Measurements from ENCODE around the gene RUNX1.

RUNX1 gene

GRCh38 chr21:34830386-34831170 is 218.5 kb downstream of the RUNX1 start:
- DNase-seq: no peak
- no peaks in the 10 kb centered on the region for H3K9me3 ChIP-seq (ENCODE audit: control insufficient read depth, low read length)
- peaks cover 5% of the 10 kb centered on the region for H3K4me1 ChIP-seq (ENCODE audit: control insufficient read depth, insufficient read depth, low read length, poor library complexity, severe bottlenecking)
- H3K27me3 ChIP-seq (replicated peaks; ENCODE audit: control insufficient read depth, insufficient read depth, low read length, poor library complexity, severe bottlenecking): no peaks in the 10 kb centered on the region
- H3K4me3 ChIP-seq (ENCODE audit: insufficient read depth, low read depth, low read length, poor library complexity, severe bottlenecking): no peak overlapping the region
- H3K36me3 ChIP-seq (ENCODE audit: control insufficient read depth, insufficient read depth, low read length): peaks cover 71% of the 10 kb centered on the region
- H3K27ac ChIP-seq (ENCODE audit: insufficient read depth, low read length, poor library complexity, severe bottlenecking): no peak overlapping the region

GRCh38 chr21:34827445-34828235 is 221.5 kb downstream of the RUNX1 start:
- no peaks in the 10 kb centered on the region for H3K9me3 ChIP-seq (ENCODE audit: control insufficient read depth, low read length)

GRCh38 chr21:34826836-34827235 is 222.3 kb downstream of the RUNX1 start:
- Histone ChIP-seq H3K36me3 (ENCODE audit: control insufficient read depth, insufficient read depth, low read length) (peaks cover 57% of the 10 kb centered on the region), H3K9me3 (ENCODE audit: control insufficient read depth, low read length) (no peaks in the 10 kb centered on the region), H3K4me1 (ENCODE audit: control insufficient read depth, insufficient read depth, low read length, poor library complexity, severe bottlenecking) (no peaks in the 10 kb centered on the region), H3K4me3 (ENCODE audit: insufficient read depth, low read depth, low read length, poor library complexity, severe bottlenecking) (no peak overlapping the region), H3K27me3 (replicated peaks; ENCODE audit: control insufficient read depth, insufficient read depth, low read length, poor library complexity, severe bottlenecking) (no peaks in the 10 kb centered on the region), H3K27ac (ENCODE audit: insufficient read depth, low read length, poor library complexity, severe bottlenecking) (no peak overlapping the region)
- no peak for DNase-seq

More at GRCh38 chr21:34827445-34828235, 221.5 kb downstream of the RUNX1 start:
- Histone ChIP-seq H3K4me3 (ENCODE audit: insufficient read depth, low read depth, low read length, poor library complexity, severe bottlenecking) (no peak overlapping the region), H3K27ac (ENCODE audit: insufficient read depth, low read length, poor library complexity, severe bottlenecking) (no peak overlapping the region), H3K36me3 (ENCODE audit: control insufficient read depth, insufficient read depth, low read length) (peaks cover 54% of the 10 kb centered on the region), H3K4me1 (ENCODE audit: control insufficient read depth, insufficient read depth, low read length, poor library complexity, severe bottlenecking) (no peaks in the 10 kb centered on the region), H3K27me3 (replicated peaks; ENCODE audit: control insufficient read depth, insufficient read depth, low read length, poor library complexity, severe bottlenecking) (no peaks in the 10 kb centered on the region)
- DNase-seq: no peak

GRCh38 chr21:34825948-34826548 is 223.1 kb downstream of the RUNX1 start:
- Histone ChIP-seq H3K27me3 (replicated peaks; ENCODE audit: control insufficient read depth, insufficient read depth, low read length, poor library complexity, severe bottlenecking) (no peaks in the 10 kb centered on the region), H3K9me3 (ENCODE audit: control insufficient read depth, low read length) (no peaks in the 10 kb centered on the region), H3K4me3 (ENCODE audit: insufficient read depth, low read depth, low read length, poor library complexity, severe bottlenecking) (no peak overlapping the region), H3K4me1 (ENCODE audit: control insufficient read depth, insufficient read depth, low read length, poor library complexity, severe bottlenecking) (no peaks in the 10 kb centered on the region), H3K36me3 (ENCODE audit: control insufficient read depth, insufficient read depth, low read length) (peaks cover 64% of the 10 kb centered on the region), H3K27ac (ENCODE audit: insufficient read depth, low read length, poor library complexity, severe bottlenecking) (no peak overlapping the region)
- DNase-seq: no peak

GRCh38 chr21:34825101-34825500 is 224.0 kb downstream of the RUNX1 start:
- no peak overlapping the region for H3K27ac ChIP-seq (ENCODE audit: insufficient read depth, low read length, poor library complexity, severe bottlenecking)
- no peak overlapping the region for H3K4me3 ChIP-seq (ENCODE audit: insufficient read depth, low read depth, low read length, poor library complexity, severe bottlenecking)
- H3K9me3 ChIP-seq (ENCODE audit: control insufficient read depth, low read length): no peaks in the 10 kb centered on the region
- peaks cover 61% of the 10 kb centered on the region for H3K36me3 ChIP-seq (ENCODE audit: control insufficient read depth, insufficient read depth, low read length)
- H3K4me1 ChIP-seq (ENCODE audit: control insufficient read depth, insufficient read depth, low read length, poor library complexity, severe bottlenecking): no peaks in the 10 kb centered on the region
- no peaks in the 10 kb centered on the region for H3K27me3 ChIP-seq (replicated peaks; ENCODE audit: control insufficient read depth, insufficient read depth, low read length, poor library complexity, severe bottlenecking)
- DNase-seq: no peak

- H3K27me3 ChIP-seq (replicated peaks; ENCODE audit: control insufficient read depth, insufficient read depth, low read length, poor library complexity, severe bottlenecking): no peaks in the 10 kb centered on the region
- no peak overlapping the region for H3K27ac ChIP-seq (ENCODE audit: insufficient read depth, low read length, poor library complexity, severe bottlenecking)
- H3K9me3 ChIP-seq (ENCODE audit: control insufficient read depth, low read length): no peaks in the 10 kb centered on the region
- H3K4me1 ChIP-seq (ENCODE audit: control insufficient read depth, insufficient read depth, low read length, poor library complexity, severe bottlenecking): no peaks in the 10 kb centered on the region
- H3K36me3 ChIP-seq (ENCODE audit: control insufficient read depth, insufficient read depth, low read length): peaks cover 64% of the 10 kb centered on the region
- DNase-seq: no peak
- no peak overlapping the region for H3K4me3 ChIP-seq (ENCODE audit: insufficient read depth, low read depth, low read length, poor library complexity, severe bottlenecking)
Measured at GRCh38 chr21:34824314-34824713, 224.8 kb downstream of the RUNX1 start.

- no peaks in the 10 kb centered on the region for H3K9me3 ChIP-seq (ENCODE audit: control insufficient read depth, low read length)
- no peak for DNase-seq
- no peaks in the 10 kb centered on the region for H3K27me3 ChIP-seq (replicated peaks; ENCODE audit: control insufficient read depth, insufficient read depth, low read length, poor library complexity, severe bottlenecking)
- H3K36me3 ChIP-seq (ENCODE audit: control insufficient read depth, insufficient read depth, low read length): peaks cover 61% of the 10 kb centered on the region
- H3K4me3 ChIP-seq (ENCODE audit: insufficient read depth, low read depth, low read length, poor library complexity, severe bottlenecking): no peak overlapping the region
- no peak overlapping the region for H3K27ac ChIP-seq (ENCODE audit: insufficient read depth, low read length, poor library complexity, severe bottlenecking)
- H3K4me1 ChIP-seq (ENCODE audit: control insufficient read depth, insufficient read depth, low read length, poor library complexity, severe bottlenecking): no peaks in the 10 kb centered on the region
Measured at GRCh38 chr21:34822942-34823341, 226.2 kb downstream of the RUNX1 start.

GRCh38 chr21:34822168-34822567 is 226.9 kb downstream of the RUNX1 start:
- no peak for DNase-seq
- Histone ChIP-seq H3K36me3 (ENCODE audit: control insufficient read depth, insufficient read depth, low read length) (peaks cover 57% of the 10 kb centered on the region), H3K4me3 (ENCODE audit: insufficient read depth, low read depth, low read length, poor library complexity, severe bottlenecking) (no peak overlapping the region), H3K27me3 (replicated peaks; ENCODE audit: control insufficient read depth, insufficient read depth, low read length, poor library complexity, severe bottlenecking) (no peaks in the 10 kb centered on the region), H3K9me3 (ENCODE audit: control insufficient read depth, low read length) (no peaks in the 10 kb centered on the region), H3K4me1 (ENCODE audit: control insufficient read depth, insufficient read depth, low read length, poor library complexity, severe bottlenecking) (no peaks in the 10 kb centered on the region), H3K27ac (ENCODE audit: insufficient read depth, low read length, poor library complexity, severe bottlenecking) (no peak overlapping the region)

- Histone ChIP-seq H3K4me3 (ENCODE audit: insufficient read depth, low read depth, low read length, poor library complexity, severe bottlenecking) (no peak overlapping the region), H3K27ac (ENCODE audit: insufficient read depth, low read length, poor library complexity, severe bottlenecking) (no peak overlapping the region), H3K36me3 (ENCODE audit: control insufficient read depth, insufficient read depth, low read length) (peaks cover 54% of the 10 kb centered on the region), H3K9me3 (ENCODE audit: control insufficient read depth, low read length) (no peaks in the 10 kb centered on the region), H3K27me3 (replicated peaks; ENCODE audit: control insufficient read depth, insufficient read depth, low read length, poor library complexity, severe bottlenecking) (no peaks in the 10 kb centered on the region), H3K4me1 (ENCODE audit: control insufficient read depth, insufficient read depth, low read length, poor library complexity, severe bottlenecking) (no peaks in the 10 kb centered on the region)
- no peak for DNase-seq
Measured at GRCh38 chr21:34821717-34822116, 227.4 kb downstream of the RUNX1 start.

GRCh38 chr21:34820051-34820450 is 229.1 kb downstream of the RUNX1 start:
- Histone ChIP-seq H3K27me3 (replicated peaks; ENCODE audit: control insufficient read depth, insufficient read depth, low read length, poor library complexity, severe bottlenecking) (no peaks in the 10 kb centered on the region), H3K4me3 (ENCODE audit: insufficient read depth, low read depth, low read length, poor library complexity, severe bottlenecking) (no peak overlapping the region), H3K4me1 (ENCODE audit: control insufficient read depth, insufficient read depth, low read length, poor library complexity, severe bottlenecking) (no peaks in the 10 kb centered on the region), H3K36me3 (ENCODE audit: control insufficient read depth, insufficient read depth, low read length) (peaks cover 53% of the 10 kb centered on the region), H3K9me3 (ENCODE audit: control insufficient read depth, low read length) (no peaks in the 10 kb centered on the region), H3K27ac (ENCODE audit: insufficient read depth, low read length, poor library complexity, severe bottlenecking) (no peak overlapping the region)
- no peak for DNase-seq
